Adrenal gland (tissue), 12 donors: ENCODE results near the gene PRKACA. TPM values are rescaled to one million over a fixed set of nuclear protein-coding genes. Genes with fewer than 3 reads are reported as not detected.
A peak's percentile ranks its signal among the peaks of the same experiment; 100 is the strongest.

Experiments used
- DNase-seq, 7 donors: peaks; one replicate each; pipeline ENCODE4 v3.0.0-alpha.2; 2019 to 2020
- H3K27ac ChIP-seq, 5 donors: fragments of 200-600 bp; sonication (generic) in 4 of 5; 1 replicate in 3 of 5; 2 replicates in 2 of 5; pipeline versions ENCODE4 v1.5.1 to v1.8.0; 2016 to 2020; ENCODE audit warnings: mild to moderate bottlenecking in 1 of 5
- H3K27me3 ChIP-seq: fragments of 200-600 bp; 2 replicates; pipeline ENCODE4 v1.8.0; 2021
- H3K36me3 ChIP-seq, 2 donors: fragments of 200-600 bp; replicated peaks in 1 of 2; 1 replicate in 1 of 2; 2 replicates in 1 of 2; pipeline versions ENCODE4 v1.5.1 to v1.8.0; 2018 to 2022
- H3K4me1 ChIP-seq, 2 donors: fragments of 200-600 bp; replicated peaks in 1 of 2; 1 replicate in 1 of 2; 2 replicates in 1 of 2; pipeline versions ENCODE4 v1.5.1 to v1.8.0; 2018 to 2021
- H3K4me3 ChIP-seq, 4 donors: fragments of 200-600 bp; sonication (generic) in 3 of 4; one replicate each; pipeline ENCODE4 v1.5.1; 2016 to 2018
- H3K9me3 ChIP-seq, 3 donors: fragments of 200-600 bp; sonication (generic) in 1 of 3; replicated peaks in 1 of 3; 1 replicate in 2 of 3; 2 replicates in 1 of 3; pipeline versions ENCODE4 v1.5.1 to v1.8.0; 2016 to 2021
- POLR2A ChIP-seq, 2 donors: fragments of 450-650 bp; IDR thresholded peaks; one replicate each; pipeline ENCODE4 v1.6.1; 2017; ENCODE audit warnings: antibody characterized with exemption in 2 of 2, mild to moderate bottlenecking in 2 of 2, moderate library complexity in 1 of 2
- WGBS, 4 donors: extraction: QIAGEN DNeasy Blood & Tissue Kit in 2 of 4; methylation state at CpG; one replicate each; pipeline versions ENCODE4 v1.1.5 to v1.1.7; 2013 to 2017; 5-methylcytosine and 5-hydroxymethylcytosine counted together
- intact Hi-C, 2 donors: fragments of 100-400 bp; cut with DNase I; formaldehyde crosslinking; loops; one replicate each; pipeline versions ENCODE4 v1.14.1 to v1.15.0; 2022 to 2023
- polyA plus RNA-seq, 3 donors: library from polyadenylated mRNA; stranded (reverse); fragments of 200-250 nt in 2 of 3; fragments of 350-450 nt in 1 of 3; fragmentation: Illumina TruSeq in 1 of 3; extraction: RNeasy Lipid Tissue Mini Kit (QIAGEN cat#74804) in 1 of 3; gene quantifications; one replicate each; pipeline ENCODE4 v1.2.3, GENCODE V29; 2013 to 2014
- total RNA-seq, 9 donors: library from RNA; depleted of rRNA in 4 of 9; stranded (reverse); fragments of >200 nt in 4 of 9; fragments of 120-200 nt in 1 of 9; fragmentation: NEBNext Ultra II Directional in 1 of 9; extraction: Animal tissue kit (Norgen Biotek cat#: 25700) in 1 of 9; gene quantifications; one replicate each; pipeline versions ENCODE4 v1.1.0 to v1.2.4, GENCODE V29; 2013 to 2023
- TF ChIP-seq, protein P1 (sequence below), 6 experiments: fragments of 450-650 bp in 4 of 6; fragments of 200-600 bp in 2 of 6; sonication (generic) in 1 of 6; IDR thresholded peaks; 1 replicate in 5 of 6; 2 replicates in 1 of 6; pipeline versions ENCODE4 v1.5.1 to v1.8.0; 2016 to 2021; ENCODE audit warnings: antibody characterized with exemption in 6 of 6, mild to moderate bottlenecking in 2 of 6, moderate library complexity in 1 of 6
- donor health status: healthy with polysubstance abuse.
- donor health status: Bipolar disorder and iron deficiency.
- donor health status: DM: yes; HTN: yes; CAD: no.
- donor health status: DM: no; HTN: no; CAD: no.
- donor health status: DM: no; HTN: no; CAD: no.
- donor health status: DM: yes; HTN: yes; CAD: no.

The PRKACA gene
- total and polyA plus RNA-seq, 12 donors, result 74.1 to 457 (median 150) TPM

DNA sequence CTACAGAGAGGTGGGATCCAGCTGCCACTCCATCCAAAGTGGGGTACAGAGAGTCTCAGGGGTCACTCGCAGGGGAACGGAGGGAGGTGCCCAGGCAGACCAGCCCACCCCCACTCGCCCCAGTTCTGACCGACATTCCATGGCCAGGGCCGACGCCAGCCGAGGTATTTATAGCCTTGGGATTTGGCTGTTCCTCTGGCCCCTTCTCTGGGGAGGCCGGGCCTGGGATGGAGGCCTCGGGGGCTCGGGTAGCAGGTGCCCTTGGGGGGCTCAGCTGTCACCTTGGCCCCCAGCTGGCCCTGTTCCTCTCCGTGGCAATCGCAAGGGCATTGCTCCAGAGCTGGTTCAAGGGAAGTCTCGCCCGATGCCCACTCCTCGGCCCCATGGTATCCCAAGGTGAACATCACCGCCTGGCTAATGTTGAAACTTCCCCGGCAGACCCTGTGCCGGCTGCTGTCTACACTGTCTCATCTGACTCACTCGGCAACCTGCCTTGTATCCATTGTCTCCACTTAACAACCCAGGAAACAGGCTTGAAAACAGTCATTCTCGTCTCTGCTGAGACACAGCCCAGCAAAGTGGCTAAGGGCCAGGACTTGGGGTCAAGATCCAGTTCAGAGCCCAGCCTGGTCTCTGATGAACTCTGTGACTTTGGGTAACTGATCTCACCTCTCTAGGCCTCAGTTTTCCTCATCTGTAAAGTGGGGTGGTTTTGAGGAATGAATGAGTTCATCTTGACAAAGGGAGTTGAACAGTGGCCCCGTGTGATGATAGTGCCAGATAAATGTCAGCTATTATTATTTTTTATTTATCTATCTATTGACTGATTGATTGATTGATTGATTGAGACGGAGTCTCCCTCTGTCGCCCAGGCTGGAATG, 9.7 kb downstream of the PRKACA start:
- DNase-seq, result peak; percentile 64 to 90 (median 87)
- peaks cover 0 to 38% of the 10 kb centered on the region in 2 donors for H3K36me3 ChIP-seq
- H3K4me3 ChIP-seq, result no peak overlapping the region
- TF ChIP-seq, protein P1, sequence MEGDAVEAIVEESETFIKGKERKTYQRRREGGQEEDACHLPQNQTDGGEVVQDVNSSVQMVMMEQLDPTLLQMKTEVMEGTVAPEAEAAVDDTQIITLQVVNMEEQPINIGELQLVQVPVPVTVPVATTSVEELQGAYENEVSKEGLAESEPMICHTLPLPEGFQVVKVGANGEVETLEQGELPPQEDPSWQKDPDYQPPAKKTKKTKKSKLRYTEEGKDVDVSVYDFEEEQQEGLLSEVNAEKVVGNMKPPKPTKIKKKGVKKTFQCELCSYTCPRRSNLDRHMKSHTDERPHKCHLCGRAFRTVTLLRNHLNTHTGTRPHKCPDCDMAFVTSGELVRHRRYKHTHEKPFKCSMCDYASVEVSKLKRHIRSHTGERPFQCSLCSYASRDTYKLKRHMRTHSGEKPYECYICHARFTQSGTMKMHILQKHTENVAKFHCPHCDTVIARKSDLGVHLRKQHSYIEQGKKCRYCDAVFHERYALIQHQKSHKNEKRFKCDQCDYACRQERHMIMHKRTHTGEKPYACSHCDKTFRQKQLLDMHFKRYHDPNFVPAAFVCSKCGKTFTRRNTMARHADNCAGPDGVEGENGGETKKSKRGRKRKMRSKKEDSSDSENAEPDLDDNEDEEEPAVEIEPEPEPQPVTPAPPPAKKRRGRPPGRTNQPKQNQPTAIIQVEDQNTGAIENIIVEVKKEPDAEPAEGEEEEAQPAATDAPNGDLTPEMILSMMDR (IDR thresholded peaks at IDR 0.05), result no peak
- no peak for TF ChIP-seq POLR2A (IDR thresholded peaks at IDR 0.05)
- WGBS, 4 donors, result 38 to 52% (median 39%) methylated on average over 14 to 23 of the region's 23 CpGs
- intact Hi-C loops, result no loop called here
- peaks cover 24 to 51% of the 10 kb centered on the region in 2 donors for H3K4me1 ChIP-seq
- no peaks in the 10 kb centered on the region for H3K9me3 ChIP-seq
- H3K27ac ChIP-seq, result peak overlapping the region; percentile 4 to 88 (median 74)
- no peaks in the 10 kb centered on the region for H3K27me3 ChIP-seq

DNA sequence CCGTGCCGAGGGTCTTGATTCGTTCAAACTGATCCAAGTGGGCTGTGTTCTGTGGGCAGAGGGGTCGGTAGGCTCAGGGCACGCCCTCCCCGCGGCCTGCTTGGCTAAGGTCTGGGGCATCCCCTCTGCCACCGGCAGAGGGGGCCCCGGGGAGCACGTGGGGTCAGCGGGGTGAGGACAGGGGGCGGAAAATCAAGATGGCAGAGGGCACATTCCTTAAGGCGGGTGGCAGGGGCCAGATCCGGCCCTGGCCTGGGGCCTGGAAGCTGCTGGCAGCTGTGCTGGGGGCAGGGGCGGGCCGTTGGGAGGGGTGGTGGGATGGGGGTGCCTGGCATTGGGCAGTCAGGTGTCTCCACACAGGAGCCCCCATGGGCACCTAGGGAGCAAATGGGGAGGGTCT, 10.7 kb downstream of the PRKACA start:
- peaks cover 20 to 51% of the 10 kb centered on the region in 2 donors for H3K4me1 ChIP-seq
- peaks cover 0 to 48% of the 10 kb centered on the region in 2 donors for H3K36me3 ChIP-seq
- TF ChIP-seq, protein P1 (IDR thresholded peaks at IDR 0.05), result peak in 1 of 6 experiments; percentile 6
- TF ChIP-seq POLR2A (IDR thresholded peaks at IDR 0.05), result no peak
- no peak overlapping the region for H3K4me3 ChIP-seq
- WGBS, 4 donors, result 71 to 80% (median 76%) methylated on average over 11 to 16 of the region's 16 CpGs; no CpG with 5 or more reads in 1 of the 4 donors
- intact Hi-C loops, result no loop called here
- no peaks in the 10 kb centered on the region for H3K9me3 ChIP-seq
- DNase-seq, result no peak
- peak overlapping the region in 3 of 5 donors; percentile 74 to 88 (median 84) for H3K27ac ChIP-seq
- H3K27me3 ChIP-seq, result no peaks in the 10 kb centered on the region

DNA sequence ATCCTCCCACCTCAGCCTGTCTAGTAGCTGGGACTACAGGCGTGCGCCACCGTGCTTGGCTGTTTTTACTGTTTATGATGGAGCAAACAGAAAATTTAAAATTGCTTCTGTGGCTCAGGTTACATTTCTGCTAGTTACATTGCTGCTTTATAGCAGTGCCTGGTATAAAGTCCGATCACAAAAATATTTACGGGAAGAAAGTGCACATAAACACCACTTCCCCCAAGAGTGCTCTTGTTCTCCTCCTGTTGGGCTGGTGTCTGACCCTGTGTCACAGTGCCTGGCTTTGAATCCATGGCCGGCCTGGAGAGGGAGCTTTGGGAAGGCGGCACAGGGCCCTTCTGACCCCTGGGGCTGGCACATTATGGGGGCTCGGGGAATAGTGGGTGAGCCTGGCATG, 11.9 kb downstream of the PRKACA start:
- WGBS, 4 donors, result 81 to 86% (median 82%) methylated on average over 8 of the region's 8 CpGs
- Histone ChIP-seq H3K4me3 (no peak overlapping the region), H3K36me3 (peaks cover 0 to 60% of the 10 kb centered on the region in 2 donors), H3K9me3 (no peaks in the 10 kb centered on the region), H3K27me3 (no peaks in the 10 kb centered on the region), H3K27ac (no peak overlapping the region), H3K4me1 (peaks cover 18 to 40% of the 10 kb centered on the region in 2 donors)
- intact Hi-C loops, result no loop called here
- DNase-seq, result no peak
- TF ChIP-seq, protein P1 (IDR thresholded peaks at IDR 0.05), result no peak
- TF ChIP-seq POLR2A (IDR thresholded peaks at IDR 0.05), result no peak

DNA sequence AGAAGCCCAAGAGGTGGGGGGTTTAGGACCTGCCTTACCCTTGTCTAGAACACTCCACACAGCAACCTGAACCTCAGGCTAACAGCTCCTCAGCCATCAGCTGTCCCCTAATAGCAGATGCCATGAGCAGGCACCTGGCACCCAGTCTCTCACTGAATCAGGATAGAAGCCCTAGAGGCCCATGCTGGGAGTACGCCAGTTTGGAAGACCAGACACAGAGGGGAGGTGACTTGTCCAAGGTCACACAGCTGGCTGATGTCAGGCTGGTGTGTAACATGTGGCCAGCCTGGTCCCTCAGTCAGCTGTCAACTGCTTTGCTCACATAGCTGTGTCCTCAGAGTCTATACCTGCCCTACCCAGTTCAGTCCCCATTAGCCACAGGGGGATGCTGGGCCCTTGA, 14.3 kb downstream of the PRKACA start:
- WGBS, 4 donors, result 33 to 60% (median 46%) methylated on average over 1 of the region's 1 CpG
- H3K9me3 ChIP-seq, result no peaks in the 10 kb centered on the region
- peaks cover 0 to 83% of the 10 kb centered on the region in 2 donors for H3K36me3 ChIP-seq
- H3K4me3 ChIP-seq, result no peak overlapping the region
- intact Hi-C loops, result no loop called here
- TF ChIP-seq POLR2A (IDR thresholded peaks at IDR 0.05), result no peak
- TF ChIP-seq, protein P1 (IDR thresholded peaks at IDR 0.05), result peak in 2 of 6 experiments; percentile 10 to 19
- DNase-seq, result peak; percentile 57 to 90 (median 83)
- H3K27ac ChIP-seq, result peak overlapping the region in 2 of 5 donors; percentile 15 to 27
- H3K27me3 ChIP-seq, result no peaks in the 10 kb centered on the region
- H3K4me1 ChIP-seq, result peaks cover 17 to 30% of the 10 kb centered on the region in 2 donors
